Bronchial epithelial cell (primary cell): ENCODE measurements around the gene IL12RB1. TPM values are rescaled to one million over a fixed set of nuclear protein-coding genes. Genes with fewer than 3 reads are reported as not detected.

Experiments
- DNase-seq: peaks from one replicate; pipeline ENCODE4 v3.0.0-alpha.2; 2010; ENCODE audit warnings: low read depth
- FAIRE-seq: peaks from 2 replicates; lab custom pipeline; 2011; peaks lifted over from hg19 to GRCh38; lab: Jason Lieb, UNC
- H3K27me3 ChIP-seq: 2 replicates; pipeline ENCODE4 v1.5.1; 2011; ENCODE audit warnings: low read length; ENCODE audit not compliant: control insufficient read depth, insufficient read depth
- H3K36me3 ChIP-seq: 2 replicates; pipeline ENCODE4 v1.5.1; 2011; ENCODE audit warnings: low read length; ENCODE audit not compliant: control insufficient read depth, insufficient read depth
- H3K4me3 ChIP-seq: 2 replicates; pipeline ENCODE4 v1.5.1; 2011; ENCODE audit warnings: mild to moderate bottlenecking, low read depth, low read length, control low read depth
- total RNA-seq: library from RNA; depleted of rRNA; stranded (reverse); fragments of >200 nt; gene quantifications from 2 replicates; pipeline ENCODE4 v1.2.1, GENCODE V29; 2014
- TF ChIP-seq, protein P1 (sequence below): IDR thresholded peaks from 2 replicates; pipeline ENCODE4 v1.5.1; 2011; ENCODE audit warnings: mild to moderate bottlenecking, moderate library complexity, low read length, control low read depth, inconsistent platforms; ENCODE audit not compliant: insufficient read depth, severe bottlenecking

Gene IL12RB1
- total RNA-seq, 1 donor from 2014 or later = under 0.01 TPM

DNA sequence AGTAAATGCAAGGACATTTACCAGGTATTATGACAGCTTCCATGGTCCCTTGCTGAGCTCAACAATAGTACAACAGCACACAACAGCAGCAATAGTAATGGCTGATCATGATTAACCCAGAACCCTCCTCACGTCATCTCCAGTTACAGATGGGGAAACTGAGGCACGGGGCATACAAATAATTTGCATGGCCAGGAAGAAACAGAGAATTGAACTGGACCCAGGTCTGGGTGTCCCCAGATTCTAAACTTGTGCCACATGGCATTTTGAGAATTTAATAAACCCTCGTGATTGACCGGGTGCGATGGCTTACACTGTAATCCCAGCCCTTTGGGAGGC is 18.0 kb upstream of the IL12RB1 start:
- Histone ChIP-seq H3K27me3 (peaks cover under 1% of the 10 kb centered on the region), H3K4me3 (peak overlapping the region; percentile 45), H3K36me3 (no peaks in the 10 kb centered on the region)
- TF ChIP-seq, protein P1, sequence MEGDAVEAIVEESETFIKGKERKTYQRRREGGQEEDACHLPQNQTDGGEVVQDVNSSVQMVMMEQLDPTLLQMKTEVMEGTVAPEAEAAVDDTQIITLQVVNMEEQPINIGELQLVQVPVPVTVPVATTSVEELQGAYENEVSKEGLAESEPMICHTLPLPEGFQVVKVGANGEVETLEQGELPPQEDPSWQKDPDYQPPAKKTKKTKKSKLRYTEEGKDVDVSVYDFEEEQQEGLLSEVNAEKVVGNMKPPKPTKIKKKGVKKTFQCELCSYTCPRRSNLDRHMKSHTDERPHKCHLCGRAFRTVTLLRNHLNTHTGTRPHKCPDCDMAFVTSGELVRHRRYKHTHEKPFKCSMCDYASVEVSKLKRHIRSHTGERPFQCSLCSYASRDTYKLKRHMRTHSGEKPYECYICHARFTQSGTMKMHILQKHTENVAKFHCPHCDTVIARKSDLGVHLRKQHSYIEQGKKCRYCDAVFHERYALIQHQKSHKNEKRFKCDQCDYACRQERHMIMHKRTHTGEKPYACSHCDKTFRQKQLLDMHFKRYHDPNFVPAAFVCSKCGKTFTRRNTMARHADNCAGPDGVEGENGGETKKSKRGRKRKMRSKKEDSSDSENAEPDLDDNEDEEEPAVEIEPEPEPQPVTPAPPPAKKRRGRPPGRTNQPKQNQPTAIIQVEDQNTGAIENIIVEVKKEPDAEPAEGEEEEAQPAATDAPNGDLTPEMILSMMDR = no peak
- DNase-seq = no peak
- FAIRE-seq = no peak

DNA sequence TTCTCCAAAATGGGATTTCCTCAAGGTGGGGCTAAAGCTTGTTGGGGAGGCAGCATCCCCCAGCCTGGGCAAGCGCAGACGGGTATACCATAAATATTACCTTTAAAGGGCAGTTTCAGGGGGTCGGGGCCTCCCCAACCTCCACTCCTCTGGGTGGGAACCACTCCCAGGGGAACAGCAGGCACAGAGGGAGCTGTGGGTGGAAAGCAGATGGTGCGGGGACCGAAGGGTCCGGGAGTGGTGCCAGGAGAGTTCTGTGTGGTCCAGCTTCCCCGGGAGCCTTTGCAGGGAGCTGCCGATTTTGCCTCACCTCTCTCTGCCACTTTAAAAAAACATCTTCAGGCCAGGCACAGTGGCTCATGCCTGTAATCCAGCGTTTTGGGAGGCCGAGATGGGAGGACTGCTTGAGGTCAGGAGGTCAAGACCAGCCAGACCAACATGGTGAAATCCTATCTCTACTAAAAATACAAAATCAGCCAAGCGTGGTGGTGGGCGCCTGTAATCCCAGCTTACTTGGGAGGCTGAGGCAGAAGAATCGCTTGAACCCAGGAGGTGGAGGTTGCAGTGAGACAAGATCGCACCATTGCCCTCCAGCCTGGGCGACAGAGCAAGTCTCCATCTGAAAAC is 16.3 kb upstream of the IL12RB1 start:
- TF ChIP-seq, protein P1 = no peak
- FAIRE-seq = no peak
- Histone ChIP-seq H3K4me3 (no peak overlapping the region), H3K27me3 (peaks cover 4% of the 10 kb centered on the region), H3K36me3 (no peaks in the 10 kb centered on the region)
- DNase-seq = no peak

DNA sequence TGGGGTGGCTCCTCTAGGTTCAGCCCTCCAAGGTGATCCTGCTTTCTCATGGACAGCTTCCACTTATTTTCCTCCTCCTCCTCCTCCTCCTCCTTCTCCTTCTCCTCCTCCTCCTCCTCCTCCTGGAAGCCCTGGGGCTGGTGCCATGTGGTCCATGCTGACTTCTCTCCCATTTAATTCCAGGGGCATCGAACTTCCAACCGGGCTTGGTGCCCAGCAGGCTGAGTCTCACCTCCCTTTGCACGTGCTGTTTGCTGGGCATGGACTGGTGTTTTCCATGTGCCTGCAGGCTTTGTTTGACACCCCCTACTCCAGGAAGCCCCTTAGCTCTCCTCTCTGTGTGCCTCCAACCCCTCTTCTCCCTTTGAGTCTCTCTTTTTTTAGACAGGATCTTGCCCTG is 14.5 kb upstream of the IL12RB1 start:
- TF ChIP-seq, protein P1 = no peak
- FAIRE-seq = no peak
- Histone ChIP-seq H3K4me3 (no peak overlapping the region), H3K36me3 (no peaks in the 10 kb centered on the region), H3K27me3 (peaks cover 4% of the 10 kb centered on the region)
- no peak for DNase-seq

DNA sequence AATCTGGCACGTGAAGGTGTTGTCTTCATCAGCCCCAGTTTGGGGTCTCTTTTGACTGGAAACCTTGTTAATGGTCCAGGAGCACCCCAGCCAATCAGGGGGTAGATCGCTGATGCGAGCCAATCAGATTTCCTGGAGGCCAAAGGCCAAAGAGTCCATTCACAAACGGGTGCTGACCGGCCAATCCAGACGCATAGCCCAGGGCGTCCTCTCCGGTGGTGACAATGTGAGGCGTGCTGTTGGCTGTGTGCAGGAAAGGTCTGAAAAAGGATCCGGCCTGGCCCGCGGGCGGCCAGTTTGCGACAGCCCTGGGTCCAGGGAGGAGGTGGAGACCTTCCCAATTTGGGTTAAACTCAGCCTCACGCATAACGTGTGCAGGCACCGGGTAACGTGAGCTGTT is 14.0 kb upstream of the IL12RB1 start:
- DNase-seq (no peak), FAIRE-seq (no peak)
- Histone ChIP-seq H3K27me3 (peaks cover 4% of the 10 kb centered on the region), H3K36me3 (no peaks in the 10 kb centered on the region), H3K4me3 (no peak overlapping the region)
- TF ChIP-seq, protein P1 = no peak

DNA sequence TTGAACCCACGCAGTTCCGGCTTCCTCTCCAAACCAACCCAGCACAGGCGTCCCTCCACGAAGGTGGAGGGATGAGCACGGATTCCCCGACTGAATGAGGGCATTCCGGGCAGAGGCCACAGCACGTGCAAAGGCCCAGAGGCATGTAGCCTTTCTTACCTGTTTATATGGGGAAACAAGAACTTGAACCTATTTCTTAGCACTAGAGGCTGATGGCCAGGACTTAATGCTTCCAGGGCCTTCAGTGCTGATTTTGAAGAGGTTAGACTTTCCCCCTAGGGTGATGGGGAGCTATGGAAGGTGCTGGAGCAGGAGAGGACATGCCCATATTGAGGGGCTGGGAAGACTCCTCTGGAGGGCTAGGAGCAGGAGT is 12.9 kb upstream of the IL12RB1 start:
- Histone ChIP-seq H3K4me3 (no peak overlapping the region), H3K36me3 (no peaks in the 10 kb centered on the region), H3K27me3 (peaks cover 4% of the 10 kb centered on the region)
- DNase-seq (no peak), FAIRE-seq (no peak)
- TF ChIP-seq, protein P1 = no peak
